B cell (primary cell): ENCODE measurements around the gene RNF181. TPM values are rescaled to one million over a fixed set of nuclear protein-coding genes. Genes with fewer than 3 reads are reported as not detected.

ENCODE experiments used
- ATAC-seq: fragments of 200-7000 bp; cut with Tn5 transposase; one replicate; pipeline ENCODE4 v1.10.0; 2021; ENCODE audit warnings: low read depth, mild to moderate bottlenecking, moderate number of reproducible peaks, moderate library complexity
- CTCF ChIA-PET: fragments of 350-600 bp; sonication (Branson Sonifier 250); formaldehyde crosslinking; loops from one replicate; lab custom pipeline; 2021; ENCODE audit warnings: antibody characterized with exemption, inconsistent platforms; lab: Charles Lee
- POLR2A ChIA-PET: fragments of 350-600 bp; sonication (Branson Sonifier 250); formaldehyde crosslinking; loops from one replicate; lab custom pipeline; 2021; ENCODE audit warnings: antibody characterized with exemption; lab: Charles Lee
- DNase-seq: peaks from one replicate; pipeline ENCODE4 v3.0.0; 2013
- H2AFZ ChIP-seq: 2 replicates; pipeline ENCODE4 v1.6.1; 2012; ENCODE audit warnings: mild to moderate bottlenecking, low read depth, low read length; ENCODE audit not compliant: insufficient read depth, poor library complexity, severe bottlenecking
- H3K27ac ChIP-seq, 2 donors: 1 replicate in 1 of 2; 2 replicates in 1 of 2; pipeline ENCODE4 v1.5.1; 2012 to 2013; ENCODE audit warnings: low read length in 2 of 2, mild to moderate bottlenecking in 2 of 2, moderate library complexity in 1 of 2
- H3K27me3 ChIP-seq, 4 experiments: fragments of 200-600 bp in 1 of 4; sonication (generic) in 1 of 4; replicated peaks in 1 of 4; 1 replicate in 2 of 4; 2 replicates in 2 of 4; pipeline versions ENCODE4 v1.6.1 to v1.7.0; 2013 to 2016; ENCODE audit warnings: low read length in 3 of 4, mild to moderate bottlenecking in 2 of 4, mixed read lengths in 1 of 4, moderate library complexity in 1 of 4; ENCODE audit not compliant: insufficient read depth in 4 of 4, control insufficient read depth in 3 of 4; ENCODE audit errors: control extremely low read depth in 1 of 4
- H3K36me3 ChIP-seq, 2 experiments: replicated peaks in 1 of 2; 1 replicate in 1 of 2; 2 replicates in 1 of 2; pipeline versions ENCODE4 v1.6.1 to v1.7.1; 2013; ENCODE audit warnings: low read length in 1 of 2; ENCODE audit not compliant: insufficient read depth in 2 of 2, control insufficient read depth in 1 of 2; ENCODE audit errors: control extremely low read depth in 1 of 2, extremely low read depth in 1 of 2
- H3K4me1 ChIP-seq, 2 donors: fragments of 200-600 bp in 1 of 2; sonication (generic) in 1 of 2; 1 replicate in 1 of 2; 2 replicates in 1 of 2; pipeline versions ENCODE4 v1.5.1 to v1.6.1; 2013 to 2017; ENCODE audit warnings: low read length in 2 of 2; ENCODE audit not compliant: control insufficient read depth in 2 of 2, insufficient read depth in 2 of 2
- H3K4me2 ChIP-seq: replicated peaks from 2 replicates; pipeline ENCODE3; 2012; ENCODE audit warnings: mild to moderate bottlenecking, low read depth, low read length; ENCODE audit not compliant: poor library complexity, severe bottlenecking
- H3K4me3 ChIP-seq, 5 experiments: fragments of 200-600 bp in 1 of 5; sonication (generic) in 1 of 5; 1 replicate in 3 of 5; 2 replicates in 2 of 5; pipeline versions ENCODE4 v1.5.1 to v1.7.0; 2011 to 2016; ENCODE audit warnings: low read length in 4 of 5, mild to moderate bottlenecking in 4 of 5, low read depth in 2 of 5, control low read depth in 1 of 5, moderate library complexity in 1 of 5; ENCODE audit not compliant: insufficient read depth in 1 of 5; ENCODE audit errors: control extremely low read depth in 1 of 5, extremely low read depth in 1 of 5
- H3K79me2 ChIP-seq: fragments of 200-600 bp; sonication (generic); one replicate; pipeline ENCODE4 v1.6.0; 2016; ENCODE audit warnings: low read length; ENCODE audit not compliant: control insufficient read depth, insufficient read depth
- H3K9ac ChIP-seq: fragments of 200-600 bp; sonication (generic); 2 replicates; pipeline ENCODE4 v1.6.1; 2017; ENCODE audit warnings: mild to moderate bottlenecking, low read length, moderate library complexity
- H3K9me3 ChIP-seq, 3 donors: one replicate each; pipeline versions ENCODE4 v1.6.1 to v1.7.1; 2013; ENCODE audit warnings: low read length in 2 of 3; ENCODE audit not compliant: control insufficient read depth in 2 of 3, insufficient read depth in 1 of 3; ENCODE audit errors: control extremely low read depth in 1 of 3
- H4K20me1 ChIP-seq: 2 replicates; pipeline ENCODE4 v1.6.0; 2012; ENCODE audit warnings: mild to moderate bottlenecking, low read length; ENCODE audit not compliant: insufficient read depth, control insufficient read depth, poor library complexity, severe bottlenecking
- H3K27ac Mint-ChIP-seq: one replicate; pipeline ENCODE4 v1.8.0; 2021; ENCODE audit warnings: mixed read lengths
- H3K27me3 Mint-ChIP-seq: one replicate; pipeline ENCODE4 v1.8.0; 2021; ENCODE audit warnings: mixed read lengths
- H3K4me1 Mint-ChIP-seq: one replicate; pipeline ENCODE4 v1.8.0; 2021; ENCODE audit warnings: mixed read lengths
- H3K4me3 Mint-ChIP-seq: one replicate; pipeline ENCODE4 v1.8.0; 2021; ENCODE audit warnings: mixed read lengths
- H3K9me3 Mint-ChIP-seq: one replicate; pipeline ENCODE4 v1.8.0; 2022; ENCODE audit warnings: mixed read lengths; ENCODE audit not compliant: insufficient read depth
- EZH2 ChIP-seq: IDR thresholded peaks from 2 replicates; pipeline ENCODE4 v1.6.1; 2012; ENCODE audit warnings: borderline replicate concordance, low read depth, mild to moderate bottlenecking, moderate library complexity, low read length; ENCODE audit not compliant: insufficient read depth, poor library complexity, severe bottlenecking
- WGBS: methylation state at CpG from one replicate; pipeline ENCODE4 v1.1.5; 2013; ENCODE audit warnings: missing lambda C conversion rate; ENCODE audit not compliant: insufficient coverage; 5-methylcytosine and 5-hydroxymethylcytosine counted together
- intact Hi-C: fragments of 100-400 bp; cut with micrococcal nuclease; formaldehyde crosslinking; loops from one replicate; pipeline ENCODE4 v1.10.0; 2022
- polyA plus RNA-seq: library from polyadenylated mRNA; depleted of rRNA; stranded (reverse); fragments of >200 nt; gene quantifications from 2 replicates; pipeline ENCODE4 v1.2.3, GENCODE V29; 2012
- total RNA-seq, 2 donors: library from RNA; stranded (reverse); fragments of 120-200 nt in 1 of 2; gene quantifications; 1 replicate in 1 of 2; 2 replicates in 1 of 2; pipeline versions ENCODE4 v1.2.3 to v1.2.4, GENCODE V29; 2013 to 2022
- TF ChIP-seq, protein P1 (sequence below): fragments of 200-600 bp; IDR thresholded peaks from one replicate; pipeline ENCODE4 v1.8.0; 2022; ENCODE audit warnings: antibody characterized with exemption, mild to moderate bottlenecking

The RNF181 gene
- total and polyA plus RNA-seq, 2 donors (not counting 1 experiment from before 2014, with no cell fraction given): 76.6 to 151 TPM

DNA sequence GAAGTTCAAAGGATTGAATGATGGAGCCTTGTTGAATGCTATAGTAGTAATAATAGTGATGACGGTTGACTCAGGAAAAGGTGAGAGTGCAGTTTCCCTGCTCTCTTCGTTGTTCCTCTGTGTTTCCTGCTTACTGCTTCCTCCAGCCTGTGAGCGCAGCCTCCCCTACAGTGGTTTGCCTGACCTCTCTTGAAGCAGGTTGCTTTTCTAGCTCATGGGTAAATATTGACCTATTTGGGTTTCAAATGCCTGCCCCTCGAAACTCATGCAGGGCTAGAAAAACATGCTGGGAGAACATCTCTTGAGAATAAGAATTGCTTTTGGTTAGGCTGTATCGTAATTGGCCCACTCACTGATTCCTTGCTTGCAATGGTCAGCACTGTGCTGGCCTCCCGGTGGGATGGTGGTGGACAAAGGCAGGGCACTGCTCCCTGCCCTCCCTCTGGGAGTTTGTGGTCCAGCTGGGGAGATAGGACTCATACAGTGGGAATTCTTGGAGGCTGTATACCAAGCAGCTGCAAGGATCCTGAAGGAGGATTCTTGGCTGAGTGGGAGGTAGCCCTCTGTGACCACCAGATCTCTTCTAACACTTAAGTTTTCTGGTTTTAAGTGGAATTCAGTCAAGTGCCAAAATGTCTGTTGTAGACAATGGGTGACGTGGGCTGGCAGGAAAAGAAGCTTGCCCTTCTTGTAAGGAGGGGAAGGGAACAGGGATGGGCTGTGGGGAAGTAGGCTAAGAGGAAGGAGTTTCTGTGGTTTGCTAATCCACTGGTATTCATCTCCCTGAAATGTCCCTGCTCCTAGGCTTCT, 5.4 kb upstream of the RNF181 start:
- Mint-ChIP-seq H3K4me3 (no peak overlapping the region), H3K27ac (no peak overlapping the region), H3K4me1 (peaks cover 39% of the 10 kb centered on the region), H3K9me3 (no peaks in the 10 kb centered on the region), H3K27me3 (no peaks in the 10 kb centered on the region)
- WGBS: 83% methylated on average over 5 of the region's 7 CpGs
- Histone ChIP-seq H3K9me3 (no peaks in the 10 kb centered on the region), H3K4me3 (no peak overlapping the region), H3K27ac (no peak overlapping the region), H3K4me1 (peaks cover 22 to 30% of the 10 kb centered on the region in 2 donors), H4K20me1 (no peaks in the 10 kb centered on the region), H3K79me2 (peaks cover 30% of the 10 kb centered on the region), H3K4me2 (no peak overlapping the region), H2AFZ (no peak overlapping the region), H3K9ac (no peak overlapping the region), H3K27me3 (no peaks in the 10 kb centered on the region), H3K36me3 (no peaks in the 10 kb centered on the region)
- no peak for DNase-seq
- TF ChIP-seq EZH2: no peak
- TF ChIP-seq, protein P1, sequence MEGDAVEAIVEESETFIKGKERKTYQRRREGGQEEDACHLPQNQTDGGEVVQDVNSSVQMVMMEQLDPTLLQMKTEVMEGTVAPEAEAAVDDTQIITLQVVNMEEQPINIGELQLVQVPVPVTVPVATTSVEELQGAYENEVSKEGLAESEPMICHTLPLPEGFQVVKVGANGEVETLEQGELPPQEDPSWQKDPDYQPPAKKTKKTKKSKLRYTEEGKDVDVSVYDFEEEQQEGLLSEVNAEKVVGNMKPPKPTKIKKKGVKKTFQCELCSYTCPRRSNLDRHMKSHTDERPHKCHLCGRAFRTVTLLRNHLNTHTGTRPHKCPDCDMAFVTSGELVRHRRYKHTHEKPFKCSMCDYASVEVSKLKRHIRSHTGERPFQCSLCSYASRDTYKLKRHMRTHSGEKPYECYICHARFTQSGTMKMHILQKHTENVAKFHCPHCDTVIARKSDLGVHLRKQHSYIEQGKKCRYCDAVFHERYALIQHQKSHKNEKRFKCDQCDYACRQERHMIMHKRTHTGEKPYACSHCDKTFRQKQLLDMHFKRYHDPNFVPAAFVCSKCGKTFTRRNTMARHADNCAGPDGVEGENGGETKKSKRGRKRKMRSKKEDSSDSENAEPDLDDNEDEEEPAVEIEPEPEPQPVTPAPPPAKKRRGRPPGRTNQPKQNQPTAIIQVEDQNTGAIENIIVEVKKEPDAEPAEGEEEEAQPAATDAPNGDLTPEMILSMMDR: no peak
- POLR2A ChIA-PET: interaction anchor here (1.1 kb wide), 1 partner anchor 12 kb away, joined by 3 read pairs; no protein-coding TSS in a partner anchor
- ATAC-seq: no peak
- intact Hi-C loops: no loop called here
- CTCF ChIA-PET: interaction anchor here (1.5 kb wide), 1 partner anchor 10 kb away, joined by 6 read pairs; no protein-coding TSS in a partner anchor

DNA sequence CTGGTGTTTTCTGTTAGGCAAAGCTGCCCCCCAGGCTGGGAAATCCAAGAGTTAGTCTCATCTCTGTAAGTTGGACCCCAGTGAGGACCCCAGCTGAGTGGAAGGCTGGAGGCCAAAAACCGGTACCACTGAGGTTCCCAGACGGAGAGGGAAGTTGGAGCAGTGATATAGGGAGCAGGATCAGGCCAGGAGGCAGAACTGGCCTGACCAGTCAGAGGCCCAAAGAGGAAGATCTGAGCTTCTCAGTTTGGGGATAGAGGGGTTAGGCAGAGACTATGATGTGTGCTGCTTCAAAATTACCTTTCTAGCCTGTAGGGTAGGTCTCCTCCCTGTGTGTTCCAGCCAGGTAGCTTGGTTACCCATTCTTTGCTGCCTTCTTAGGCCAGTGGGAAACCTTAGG, 4.6 kb upstream of the RNF181 start:
- TF ChIP-seq, protein P1: no peak
- TF ChIP-seq EZH2: no peak
- no peaks in the 10 kb centered on the region for H3K36me3 ChIP-seq
- no peak overlapping the region for H2AFZ ChIP-seq
- H3K4me1 ChIP-seq: peaks cover 15 to 24% of the 10 kb centered on the region in 2 donors
- H4K20me1 ChIP-seq: no peaks in the 10 kb centered on the region
- no peak overlapping the region for H3K9ac ChIP-seq
- ATAC-seq (no peak), DNase-seq (no peak)
- no peak overlapping the region for H3K4me2 ChIP-seq
- peaks cover 30% of the 10 kb centered on the region for H3K79me2 ChIP-seq
- 86% methylated on average over 2 of the region's 2 CpGs for WGBS
- H3K4me3 ChIP-seq: no peak overlapping the region
- ChIA-PET POLR2A (interaction anchor here (1.1 kb wide), 1 partner anchor 13 kb away, joined by 3 read pairs; no protein-coding TSS in a partner anchor), CTCF (interaction anchor here (1.0 to 1.8 kb wide), 3 partner anchors 9 to 36 kb away, joined by 3 to 6 read pairs (median 4); partner anchors contain the start of gene TMEM150A)
- H3K9me3 ChIP-seq: no peaks in the 10 kb centered on the region
- Mint-ChIP-seq H3K27me3 (no peaks in the 10 kb centered on the region), H3K27ac (no peak overlapping the region), H3K9me3 (no peaks in the 10 kb centered on the region), H3K4me3 (no peak overlapping the region), H3K4me1 (peaks cover 38% of the 10 kb centered on the region)
- no peaks in the 10 kb centered on the region for H3K27me3 ChIP-seq
- H3K27ac ChIP-seq: no peak overlapping the region
- intact Hi-C loops: no loop called here
